Calu3 (cell line): ENCODE results near the gene FGB. TPM values are rescaled to one million over a fixed set of nuclear protein-coding genes. Genes with fewer than 3 reads are reported as not detected.
A peak's percentile ranks its signal among the peaks of the same experiment; 100 is the strongest.

Experiments used
- BruUV-seq: library from RNA; stranded (reverse); fragments of 400-500 nt; replicated peaks from 2 replicates; lab custom pipeline; 2021; lab: Mats Ljungman, UMichigan
- CTCF ChIA-PET: fragments of 300-600 bp; sonication (Branson Sonifier 250); formaldehyde crosslinking; loops from one replicate; lab custom pipeline; 2022; ENCODE audit warnings: antibody characterized with exemption; lab: Charles Lee
- DNase-seq: peaks from one replicate; pipeline ENCODE4 v3.0.0; 2022
- H3K27ac Mint-ChIP-seq: one replicate; pipeline ENCODE4 v1.8.0; 2022; ENCODE audit warnings: mixed read lengths; ENCODE audit not compliant: unreplicated experiment
- H3K27me3 Mint-ChIP-seq: one replicate; pipeline ENCODE4 v1.8.0; 2022; ENCODE audit warnings: mixed read lengths; ENCODE audit not compliant: unreplicated experiment
- H3K36me3 Mint-ChIP-seq: one replicate; pipeline ENCODE4 v1.8.0; 2022; ENCODE audit warnings: mild to moderate bottlenecking, moderate library complexity, mixed read lengths; ENCODE audit not compliant: insufficient read depth, unreplicated experiment
- H3K4me1 Mint-ChIP-seq: one replicate; pipeline ENCODE4 v1.8.0; 2022; ENCODE audit warnings: mild to moderate bottlenecking, low read depth, mixed read lengths; ENCODE audit not compliant: unreplicated experiment
- H3K4me3 Mint-ChIP-seq: one replicate; pipeline ENCODE4 v1.8.0; 2022; ENCODE audit warnings: mild to moderate bottlenecking, low read depth, moderate library complexity, mixed read lengths; ENCODE audit not compliant: unreplicated experiment
- H3K9me3 Mint-ChIP-seq: one replicate; pipeline ENCODE4 v1.8.0; 2022; ENCODE audit warnings: low read depth, mixed read lengths; ENCODE audit not compliant: unreplicated experiment
- CTCF ChIP-seq: fragments of 200-600 bp; IDR thresholded peaks from one replicate; pipeline ENCODE4 v1.8.0; 2022; ENCODE audit warnings: antibody characterized with exemption; ENCODE audit not compliant: unreplicated experiment
- intact Hi-C: fragments of 100-400 bp; cut with micrococcal nuclease; formaldehyde crosslinking; loops from one replicate; pipeline ENCODE4 v1.10.0; 2022; ENCODE audit not compliant: unreplicated experiment
- total RNA-seq: library from RNA; stranded (reverse); gene quantifications from 2 replicates; pipeline ENCODE4 v1.2.3, GENCODE V29; 2022

FGB gene
- total RNA-seq, 1 experiment from 2014 or later = 0.38 TPM

DNA sequence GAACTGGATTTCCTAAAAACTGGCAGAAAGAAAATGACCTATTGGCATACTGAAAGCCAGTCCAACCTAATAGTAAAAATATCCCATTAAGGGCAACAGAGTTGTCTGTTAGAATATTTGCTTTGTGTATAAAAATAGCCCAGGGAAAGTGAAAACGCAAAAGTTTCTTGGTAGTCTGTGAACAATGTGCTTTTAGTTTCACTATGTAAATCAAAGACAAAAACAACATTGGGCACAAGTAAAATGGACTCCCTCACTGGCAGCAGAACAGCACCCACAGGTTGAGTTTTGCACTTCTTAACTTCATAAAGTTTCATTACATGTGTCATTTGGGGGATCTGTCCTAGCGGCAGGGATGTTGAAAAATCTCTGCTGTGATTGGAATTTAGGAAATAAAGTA lies 53.9 kb downstream of the FGB start:
- H3K27ac Mint-ChIP-seq = no peak overlapping the region
- intact Hi-C loops = loop anchor here (10.0 kb wide), 1 partner anchor 292 kb away; no protein-coding TSS in a partner anchor

GRCh38 chr4:154617820-154618317 lies 55.1 kb downstream of the FGB start:
- Mint-ChIP-seq H3K27me3 (no peaks in the 10 kb centered on the region), H3K4me1 (no peaks in the 10 kb centered on the region), H3K9me3 (no peaks in the 10 kb centered on the region), H3K4me3 (no peak overlapping the region), H3K27ac (no peak overlapping the region), H3K36me3 (no peaks in the 10 kb centered on the region)
- intact Hi-C loops = loop anchor here (1.0 to 10.0 kb wide), 2 partner anchors 59 to 293 kb away; no protein-coding TSS in a partner anchor
- BruUV-seq = no TSS peak
- DNase-seq = no peak
- TF ChIP-seq CTCF = no peak
- CTCF ChIA-PET = interaction anchor here (1.3 to 3.1 kb wide), 3 partner anchors 41 to 68 kb away, joined by 3 to 84 read pairs (median 13); partner anchors contain the start of gene PLRG1

More for the DNA sequence above, 53.9 kb downstream of the FGB start:
- DNase-seq = no peak
- Mint-ChIP-seq H3K27me3 (no peaks in the 10 kb centered on the region), H3K4me1 (no peaks in the 10 kb centered on the region), H3K36me3 (no peaks in the 10 kb centered on the region), H3K4me3 (no peak overlapping the region), H3K9me3 (no peaks in the 10 kb centered on the region)
- TF ChIP-seq CTCF = no peak
- CTCF ChIA-PET = interaction anchor here (1.2 kb wide), 1 partner anchor 57 kb away, joined by 9 read pairs; no protein-coding TSS in a partner anchor
- BruUV-seq = no TSS peak

DNA sequence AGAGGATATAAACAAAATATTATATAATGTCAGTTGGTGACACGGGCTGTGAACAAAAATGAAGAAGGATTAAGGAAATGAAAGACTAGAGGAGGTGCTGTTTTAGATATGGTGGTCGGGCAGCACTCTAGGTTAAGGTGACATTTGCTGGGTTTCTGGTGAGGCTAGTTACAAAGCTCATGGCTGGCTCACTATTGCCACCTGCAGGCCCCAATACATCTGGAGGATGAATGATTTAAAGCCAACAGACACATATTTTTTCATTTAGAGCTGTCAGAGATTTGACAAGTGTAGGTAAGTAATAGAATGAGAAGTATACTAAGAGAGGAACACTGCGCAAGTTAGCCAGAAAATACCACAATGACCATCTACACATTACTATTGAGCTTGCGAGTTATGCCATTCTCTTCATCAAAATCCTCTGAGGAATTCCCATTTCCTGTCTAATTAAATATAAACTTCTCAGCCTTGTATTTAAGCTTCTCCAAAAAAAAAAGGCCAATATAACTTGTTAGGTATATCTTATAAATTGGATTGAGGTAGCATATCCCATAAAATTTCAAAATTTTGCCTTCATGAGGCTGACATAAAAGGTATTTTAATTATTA lies 56.0 kb downstream of the FGB start:
- H3K27me3 Mint-ChIP-seq = no peaks in the 10 kb centered on the region
- no peaks in the 10 kb centered on the region for H3K4me1 Mint-ChIP-seq
- no peaks in the 10 kb centered on the region for H3K36me3 Mint-ChIP-seq
- no peak overlapping the region for H3K4me3 Mint-ChIP-seq
- no peaks in the 10 kb centered on the region for H3K9me3 Mint-ChIP-seq
- TF ChIP-seq CTCF = peak; percentile 56
- CTCF ChIA-PET = interaction anchor here (0.7 to 3.1 kb wide), 8 partner anchors 8 to 322 kb away, joined by 3 to 84 read pairs (median 8); partner anchors contain the start of genes FGB and PLRG1
- no peak overlapping the region for H3K27ac Mint-ChIP-seq
- peak; percentile 67 for DNase-seq
- intact Hi-C loops = loop anchor here (1.0 to 10.0 kb wide), 2 partner anchors 60 to 294 kb away; no protein-coding TSS in a partner anchor
- no TSS peak for BruUV-seq

DNA sequence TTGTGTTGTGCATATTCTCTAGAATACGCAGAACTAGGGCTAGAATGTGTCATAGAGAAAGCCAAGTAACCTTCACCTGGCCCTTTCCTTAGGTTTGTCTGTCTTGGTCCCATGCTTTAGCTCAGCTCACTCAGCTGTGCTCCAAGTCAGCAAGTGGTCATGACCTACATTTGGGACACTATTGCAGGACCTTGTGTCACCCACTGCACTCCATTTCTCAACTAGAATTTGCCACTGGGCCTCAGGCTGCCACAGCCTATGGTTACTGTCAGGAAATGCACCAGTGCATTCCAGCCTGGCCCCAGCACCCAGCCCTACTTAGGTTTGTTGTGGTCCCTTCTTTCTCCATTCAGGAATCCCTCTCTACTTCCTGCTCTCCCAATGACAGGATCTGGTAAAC lies 57.3 kb downstream of the FGB start:
- Mint-ChIP-seq H3K27me3 (no peaks in the 10 kb centered on the region), H3K4me1 (peaks cover 3% of the 10 kb centered on the region), H3K36me3 (no peaks in the 10 kb centered on the region), H3K27ac (no peak overlapping the region), H3K9me3 (no peaks in the 10 kb centered on the region), H3K4me3 (no peak overlapping the region)
- no TSS peak for BruUV-seq
- intact Hi-C loops = loop anchor here (5.0 kb wide), 1 partner anchor 218 kb away; no protein-coding TSS in a partner anchor
- CTCF ChIA-PET = interaction anchor here (1.0 to 3.1 kb wide), 2 partner anchors 61 to 70 kb away, joined by 3 to 84 read pairs; partner anchors contain the start of gene PLRG1
- no peak for TF ChIP-seq CTCF
- DNase-seq = no peak

Other genes with a start within 250 kb of the FGB start
- 0.07 TPM in 2 replicates for gene DCHS2, start 71.2 kb upstream of the FGB start, total RNA-seq
- 63.1 and 72.5 TPM in 2 replicates for gene PLRG1, start 12.6 kb upstream of the FGB start, total RNA-seq
- 0.34 TPM in 1 of 2 replicates, not detected in the other for gene FGA, start 27.7 kb downstream of the FGB start, total RNA-seq
- gene FGG, start 49.6 kb downstream of the FGB start, total RNA-seq = 0.24 TPM in 1 of 2 replicates, not detected in the other
- gene LRAT, start 181.0 kb downstream of the FGB start, total RNA-seq = 5.7 and 7.0 TPM in 2 replicates
- gene RBM46, start 218.3 kb downstream of the FGB start, total RNA-seq = not detected in 2 replicates